HL-60 (cell line): ENCODE data around the gene SUMO4.

Experiments used
- DNase-seq, 2 experiments: peaks; one replicate each; pipeline ENCODE4 v3.0.0-alpha.2; 2010 to 2020; ENCODE audit warnings: low read depth in 1 of 2, low spot score in 1 of 2
- H3K27ac ChIP-seq: fragments of 250-450 bp; sonication (Bioruptor Pico); replicated peaks from 2 replicates; pipeline ENCODE4 v1.5.1; 2020; ENCODE audit warnings: mild to moderate bottlenecking, moderate library complexity
- H3K27me3 ChIP-seq: fragments of 250-450 bp; sonication (Bioruptor Pico); 2 replicates; pipeline ENCODE4 v1.5.1; 2021; ENCODE audit warnings: mild to moderate bottlenecking, moderate library complexity; ENCODE audit not compliant: insufficient read depth, poor library complexity, severe bottlenecking
- H3K4me3 ChIP-seq: replicated peaks from 2 replicates; pipeline ENCODE4 v1.5.1; 2011; ENCODE audit warnings: mild to moderate bottlenecking, control low read depth, low read length; ENCODE audit not compliant: insufficient read depth
- GABPA ChIP-seq: IDR thresholded peaks from 2 replicates; pipeline ENCODE4 v1.6.1; 2012; ENCODE audit warnings: low read depth
- POLR2AphosphoS5 ChIP-seq: IDR thresholded peaks from 2 replicates; pipeline ENCODE4 v1.6.1; 2012; ENCODE audit warnings: low read depth
- SPI1 ChIP-seq: IDR thresholded peaks from 2 replicates; pipeline ENCODE4 v1.6.1; 2012; ENCODE audit warnings: low read depth, mild to moderate bottlenecking, borderline replicate concordance
- TF ChIP-seq, protein P1 (sequence below): IDR thresholded peaks from one replicate; pipeline ENCODE4 v1.5.1; 2011; ENCODE audit warnings: low read length, control low read depth, inconsistent platforms; ENCODE audit not compliant: insufficient read depth
- TF ChIP-seq, protein P2 (sequence below): IDR thresholded peaks from 2 replicates; pipeline ENCODE4 v1.6.1; 2012; ENCODE audit warnings: low read depth; ENCODE audit not compliant: insufficient replicate concordance

The SUMO4 gene

DNA sequence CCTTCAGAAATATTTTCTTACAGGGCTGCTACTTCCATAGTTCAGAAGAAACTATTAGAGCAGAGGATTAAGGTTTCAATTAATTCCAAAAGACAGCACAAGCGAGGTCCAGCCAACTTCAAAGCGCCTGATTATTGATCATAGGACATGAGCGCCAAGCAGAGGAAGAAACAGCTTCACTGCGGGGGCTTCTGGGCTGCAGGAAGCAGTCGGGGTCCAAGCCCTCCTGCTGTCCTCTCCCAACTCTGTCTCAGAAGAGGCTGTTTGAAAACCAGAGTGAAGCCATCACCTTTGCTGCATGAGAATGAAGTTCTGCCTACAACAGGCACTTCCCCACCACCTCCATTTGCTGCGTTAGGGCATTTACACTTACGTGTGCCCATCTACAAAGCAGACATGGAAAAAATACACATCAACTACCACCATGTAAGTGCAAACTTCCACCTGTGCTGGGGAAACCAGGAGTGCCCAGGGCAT, 23.9 kb downstream of the SUMO4 start:
- no peak for DNase-seq
- no peak overlapping the region for H3K4me3 ChIP-seq
- no peak overlapping the region for H3K27ac ChIP-seq
- no peak for TF ChIP-seq SPI1
- no peak for TF ChIP-seq GABPA
- TF ChIP-seq, protein P1, sequence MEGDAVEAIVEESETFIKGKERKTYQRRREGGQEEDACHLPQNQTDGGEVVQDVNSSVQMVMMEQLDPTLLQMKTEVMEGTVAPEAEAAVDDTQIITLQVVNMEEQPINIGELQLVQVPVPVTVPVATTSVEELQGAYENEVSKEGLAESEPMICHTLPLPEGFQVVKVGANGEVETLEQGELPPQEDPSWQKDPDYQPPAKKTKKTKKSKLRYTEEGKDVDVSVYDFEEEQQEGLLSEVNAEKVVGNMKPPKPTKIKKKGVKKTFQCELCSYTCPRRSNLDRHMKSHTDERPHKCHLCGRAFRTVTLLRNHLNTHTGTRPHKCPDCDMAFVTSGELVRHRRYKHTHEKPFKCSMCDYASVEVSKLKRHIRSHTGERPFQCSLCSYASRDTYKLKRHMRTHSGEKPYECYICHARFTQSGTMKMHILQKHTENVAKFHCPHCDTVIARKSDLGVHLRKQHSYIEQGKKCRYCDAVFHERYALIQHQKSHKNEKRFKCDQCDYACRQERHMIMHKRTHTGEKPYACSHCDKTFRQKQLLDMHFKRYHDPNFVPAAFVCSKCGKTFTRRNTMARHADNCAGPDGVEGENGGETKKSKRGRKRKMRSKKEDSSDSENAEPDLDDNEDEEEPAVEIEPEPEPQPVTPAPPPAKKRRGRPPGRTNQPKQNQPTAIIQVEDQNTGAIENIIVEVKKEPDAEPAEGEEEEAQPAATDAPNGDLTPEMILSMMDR = no peak
- no peak for TF ChIP-seq POLR2AphosphoS5
- TF ChIP-seq, protein P2, sequence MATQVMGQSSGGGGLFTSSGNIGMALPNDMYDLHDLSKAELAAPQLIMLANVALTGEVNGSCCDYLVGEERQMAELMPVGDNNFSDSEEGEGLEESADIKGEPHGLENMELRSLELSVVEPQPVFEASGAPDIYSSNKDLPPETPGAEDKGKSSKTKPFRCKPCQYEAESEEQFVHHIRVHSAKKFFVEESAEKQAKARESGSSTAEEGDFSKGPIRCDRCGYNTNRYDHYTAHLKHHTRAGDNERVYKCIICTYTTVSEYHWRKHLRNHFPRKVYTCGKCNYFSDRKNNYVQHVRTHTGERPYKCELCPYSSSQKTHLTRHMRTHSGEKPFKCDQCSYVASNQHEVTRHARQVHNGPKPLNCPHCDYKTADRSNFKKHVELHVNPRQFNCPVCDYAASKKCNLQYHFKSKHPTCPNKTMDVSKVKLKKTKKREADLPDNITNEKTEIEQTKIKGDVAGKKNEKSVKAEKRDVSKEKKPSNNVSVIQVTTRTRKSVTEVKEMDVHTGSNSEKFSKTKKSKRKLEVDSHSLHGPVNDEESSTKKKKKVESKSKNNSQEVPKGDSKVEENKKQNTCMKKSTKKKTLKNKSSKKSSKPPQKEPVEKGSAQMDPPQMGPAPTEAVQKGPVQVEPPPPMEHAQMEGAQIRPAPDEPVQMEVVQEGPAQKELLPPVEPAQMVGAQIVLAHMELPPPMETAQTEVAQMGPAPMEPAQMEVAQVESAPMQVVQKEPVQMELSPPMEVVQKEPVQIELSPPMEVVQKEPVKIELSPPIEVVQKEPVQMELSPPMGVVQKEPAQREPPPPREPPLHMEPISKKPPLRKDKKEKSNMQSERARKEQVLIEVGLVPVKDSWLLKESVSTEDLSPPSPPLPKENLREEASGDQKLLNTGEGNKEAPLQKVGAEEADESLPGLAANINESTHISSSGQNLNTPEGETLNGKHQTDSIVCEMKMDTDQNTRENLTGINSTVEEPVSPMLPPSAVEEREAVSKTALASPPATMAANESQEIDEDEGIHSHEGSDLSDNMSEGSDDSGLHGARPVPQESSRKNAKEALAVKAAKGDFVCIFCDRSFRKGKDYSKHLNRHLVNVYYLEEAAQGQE = no peak
- H3K27me3 ChIP-seq = peaks cover 7% of the 10 kb centered on the region

DNA sequence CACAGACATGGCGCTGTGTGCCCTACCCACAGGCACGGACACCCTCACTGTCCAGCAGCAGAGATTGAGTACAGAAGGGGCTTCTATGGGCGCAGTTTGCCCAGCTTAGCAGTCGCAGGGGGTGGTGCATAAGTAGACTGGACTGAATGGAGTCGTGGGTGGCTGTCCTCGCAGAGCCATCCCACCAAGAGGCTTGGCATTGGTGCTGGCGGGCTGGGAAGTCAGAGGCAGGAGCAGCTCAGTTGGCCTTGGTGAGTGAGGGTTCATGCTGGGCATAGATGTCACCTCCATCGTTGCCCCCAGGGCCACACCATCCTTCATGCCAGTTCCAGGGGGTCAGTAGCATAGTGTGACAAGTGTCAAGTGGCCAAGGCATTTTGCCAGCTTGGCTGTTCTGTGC, 25.2 kb downstream of the SUMO4 start:
- Histone ChIP-seq H3K4me3 (no peak overlapping the region), H3K27me3 (peaks cover 7% of the 10 kb centered on the region), H3K27ac (no peak overlapping the region)
- TF ChIP-seq, protein P2 = no peak
- TF ChIP-seq, protein P1 = no peak
- TF ChIP-seq SPI1 = no peak
- no peak for DNase-seq

DNA sequence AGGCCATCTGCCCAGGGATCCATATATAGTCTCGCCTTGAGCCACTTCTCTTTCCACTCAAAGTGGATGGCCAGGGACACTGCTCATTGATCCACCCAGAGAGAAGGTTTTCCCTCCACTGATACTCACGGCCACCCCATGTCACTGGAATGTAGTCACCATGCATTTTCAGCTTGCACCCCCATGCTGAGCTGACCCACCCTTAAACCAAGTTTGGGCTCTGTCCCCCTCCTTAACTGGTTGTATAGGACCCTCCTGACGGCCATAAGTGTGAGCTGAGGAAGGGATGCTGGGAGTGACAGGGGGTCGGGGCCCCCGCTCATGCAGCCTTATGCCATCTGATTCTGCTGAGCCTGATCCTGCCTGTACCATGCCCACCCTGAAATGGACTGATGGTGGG, 25.7 kb downstream of the SUMO4 start:
- TF ChIP-seq POLR2AphosphoS5 = no peak
- TF ChIP-seq SPI1 = no peak
- no peak for TF ChIP-seq GABPA
- TF ChIP-seq, protein P2 = no peak
- TF ChIP-seq, protein P1 = no peak
- Histone ChIP-seq H3K27me3 (peaks cover 7% of the 10 kb centered on the region), H3K4me3 (no peak overlapping the region), H3K27ac (no peak overlapping the region)
- DNase-seq = no peak
